Measurements from ENCODE around the gene INPP5D. TPM values are rescaled to one million over a fixed set of nuclear protein-coding genes. Genes with fewer than 3 reads are reported as not detected.

INPP5D gene
- total and polyA plus RNA-seq, 2 of the 8 experiments (the other 6 are each of a cell fraction or from before 2014, with no cell fraction given): 4.5 to 7.1 TPM

- no peaks in the 10 kb centered on the region for H3K79me1 ChIP-seq (ENCODE audit: low read depth, low read length)
- H3K36me3 ChIP-seq (ENCODE audit: control insufficient read depth in 2 of 4, insufficient read depth in 4 of 4, low read length in 3 of 4): no peaks in the 10 kb centered on the region
- no peaks in the 10 kb centered on the region for H3K9me3 ChIP-seq (ENCODE audit: insufficient read depth in 2 of 2, low read depth in 1 of 2, low read length in 1 of 2)
- no peak overlapping the region for H3K27ac ChIP-seq (ENCODE audit: low read depth, low read length)
- H2AFZ ChIP-seq (ENCODE audit: low read length): no peak overlapping the region
- H2BK15ac ChIP-seq (ENCODE audit: low read length): no peak overlapping the region
- no peak overlapping the region for H2BK12ac ChIP-seq (ENCODE audit: low read depth, low read length)
- H4K20me1 ChIP-seq (replicated peaks in 1 of 2; ENCODE audit: control insufficient read depth in 1 of 2, insufficient read depth in 2 of 2, low read length in 2 of 2): no peaks in the 10 kb centered on the region
- peaks cover 0 to 5% (median 3%) of the 10 kb centered on the region in 4 experiments; a peak in 3 of 7 replicates for H3K4me1 ChIP-seq (replicated peaks in 1 of 4; ENCODE audit: control insufficient read depth in 3 of 4, insufficient read depth in 4 of 4, low read length in 3 of 4)
- WGBS, 2 experiments (ENCODE audit: extremely low coverage in 1 of 2, insufficient coverage in 1 of 2, insufficient read length in 1 of 2, insufficient replicate concordance in 2 of 2, low coverage in 1 of 2, low lambda C conversion rate in 2 of 2, missing lambda C conversion rate in 1 of 2): 91% methylated on average over 13 of the region's 13 CpGs; no CpG with 5 or more reads in 1 of the 2 experiments
- H3K23me2 ChIP-seq (ENCODE audit: low read depth, low read length): no peaks in the 10 kb centered on the region
- POLR2A ChIA-PET (ENCODE audit: partially characterized antibody): interaction anchor here (1.1 kb wide), 1 partner anchor 9 kb away, joined by 3 read pairs; no protein-coding TSS in a partner anchor
- no peak overlapping the region for H3K56ac ChIP-seq (replicated peaks; ENCODE audit: insufficient read length, low read depth, low read length)
- H3K27me3 ChIP-seq (replicated peaks in 1 of 4; ENCODE audit: control insufficient read depth in 3 of 4, extremely low read depth in 1 of 4, insufficient read depth in 3 of 4, low read length in 3 of 4): no peaks in the 10 kb centered on the region
- no peak overlapping the region; the same call in 1 of the 2 replicates for H3K18ac ChIP-seq (ENCODE audit: extremely low read depth, low read length)
- no peak overlapping the region for H4K91ac ChIP-seq (replicated peaks; ENCODE audit: insufficient read length, low read length)
- no peak overlapping the region for H3K9ac ChIP-seq (replicated peaks in 1 of 4; ENCODE audit: extremely low read depth in 1 of 4, low read depth in 3 of 4, low read length in 3 of 4)
- H4K8ac ChIP-seq (ENCODE audit: extremely low read depth, insufficient read depth, low read length): no peak overlapping the region
- FAIRE-seq (no peak), DNase-seq (ENCODE audit: low read depth in 1 of 2, low spot score in 2 of 2) (no peak)
- H4K5ac ChIP-seq (ENCODE audit: insufficient read length, low read depth, low read length): no peak overlapping the region
- no peak overlapping the region for H3K4me3 ChIP-seq (ENCODE audit: extremely low read depth in 1 of 4, insufficient read depth in 2 of 4, low read depth in 3 of 4, low read length in 4 of 4)
- no peak overlapping the region for H2BK5ac ChIP-seq (ENCODE audit: low read depth, low read length)
- H3K4me2 ChIP-seq (ENCODE audit: insufficient read depth in 1 of 2, low read depth in 2 of 2, low read length in 2 of 2): no peak overlapping the region
- no peak overlapping the region for H2AK5ac ChIP-seq (ENCODE audit: low read depth, low read length)
- H3K14ac ChIP-seq (ENCODE audit: insufficient read length): no peak overlapping the region
- no peak overlapping the region for H2BK20ac ChIP-seq (ENCODE audit: low read length)
- H3K4ac ChIP-seq (replicated peaks; ENCODE audit: insufficient read length, low read depth, low read length): no peak overlapping the region
- no peak overlapping the region for H3K23ac ChIP-seq (ENCODE audit: insufficient read length)
- CTCF ChIA-PET (ENCODE audit: partially characterized antibody): interaction anchor here (0.7 to 3.3 kb wide), 3 partner anchors 15 to 167 kb away, joined by 4 to 11 read pairs (median 11); partner anchors contain the start of gene ATG16L1
- H2BK120ac ChIP-seq (replicated peaks; ENCODE audit: low read depth, low read length): no peak overlapping the region
- no peaks in the 10 kb centered on the region for H3K79me2 ChIP-seq (ENCODE audit: control insufficient read depth in 1 of 2, insufficient read depth in 2 of 2, low read length in 2 of 2)
- TF ChIP-seq CBX5 (IDR thresholded peaks at IDR 0.05; ENCODE audit: low read depth, low read length): no peak
- TF ChIP-seq USF2 (IDR thresholded peaks at IDR 0.05; ENCODE audit: low read length): no peak
- no peak for TF ChIP-seq NRF1 (IDR thresholded peaks at IDR 0.05; ENCODE audit: low read depth, low read length)
- TF ChIP-seq SAP30 (IDR thresholded peaks at IDR 0.05; ENCODE audit: insufficient read depth, insufficient replicate concordance, low read length): no peak
- no peak for TF ChIP-seq ASH2L (IDR thresholded peaks at IDR 0.05; ENCODE audit: low read length)
- no peak for TF ChIP-seq SP1 (IDR thresholded peaks at IDR 0.05; ENCODE audit: low read depth, low read length)
- no peak for TF ChIP-seq FOSL1 (IDR thresholded peaks at IDR 0.05; ENCODE audit: insufficient read depth, low read depth, low read length)
- no peak for TF ChIP-seq TAF7 (optimal IDR thresholded peaks at IDR 0.05; ENCODE audit: borderline replicate concordance, low read depth, low read length)
- no peak for TF ChIP-seq KDM5A (IDR thresholded peaks at IDR 0.05; ENCODE audit: low read length)
- TF ChIP-seq TAF1 (IDR thresholded peaks at IDR 0.05; ENCODE audit: low read depth, low read length): no peak
- TF ChIP-seq TEAD4 (IDR thresholded peaks at IDR 0.05; ENCODE audit: low read depth, low read length): no peak
- TF ChIP-seq HDAC6 (IDR thresholded peaks at IDR 0.05; ENCODE audit: low read depth, low read length): no peak
- no peak for TF ChIP-seq RNF2 (IDR thresholded peaks at IDR 0.05; ENCODE audit: borderline replicate concordance, low read depth, low read length, missing control alignments, poor library complexity, severe bottlenecking)
These were observed 24.3 kb downstream of the INPP5D start for GRCh38 chr2:233084488-233084887.

Data from H1 (cell line).